Gastrocnemius medialis (tissue), 4 donors: Measurements from ENCODE around the gene RFC4. TPM values are rescaled to one million over a fixed set of nuclear protein-coding genes. Genes with fewer than 3 reads are reported as not detected.
A peak's percentile ranks its signal among the peaks of the same experiment; 100 is the strongest.
"Not testable (repeated sequence)": the region's sequence is repeated elsewhere in the genome, so short reads cannot be mapped to it uniquely, and the experiment has no call there.

Experiments used
- ATAC-seq, 2 donors: fragments of 150-250 bp; one replicate each; pipeline ENCODE4 v1.9.1; 2016
- DNase-seq, 2 donors: peaks; one replicate each; pipeline ENCODE4 v3.0.0-alpha.2; 2019
- H3K27ac ChIP-seq, 4 donors: fragments of 200-600 bp; sonication (generic); 1 replicate in 1 of 4; 2 replicates in 3 of 4; pipeline ENCODE4 v1.5.1; 2016 to 2018; ENCODE audit warnings: mild to moderate bottlenecking in 2 of 4, moderate library complexity in 1 of 4
- H3K27me3 ChIP-seq, 3 donors: fragments of 200-600 bp; sonication (generic) in 2 of 3; 1 replicate in 1 of 3; 2 replicates in 2 of 3; pipeline versions ENCODE4 v1.5.1 to v1.6.0; 2016 to 2019; ENCODE audit warnings: mild to moderate bottlenecking in 1 of 3, moderate library complexity in 1 of 3
- H3K36me3 ChIP-seq, 2 donors: fragments of 200-600 bp; sonication (generic) in 1 of 2; one replicate each; pipeline ENCODE4 v1.5.1; 2017 to 2018
- H3K4me1 ChIP-seq, 2 donors: fragments of 200-600 bp; sonication (generic) in 1 of 2; one replicate each; pipeline ENCODE4 v1.5.1; 2016 to 2017; ENCODE audit warnings: mild to moderate bottlenecking in 2 of 2
- H3K4me3 ChIP-seq, 4 donors: fragments of 200-600 bp; sonication (generic) in 3 of 4; 1 replicate in 1 of 4; 2 replicates in 3 of 4; pipeline ENCODE4 v1.5.1; 2016 to 2019; ENCODE audit warnings: mild to moderate bottlenecking in 2 of 4
- H3K9me3 ChIP-seq, 3 donors: fragments of 200-600 bp; sonication (generic) in 2 of 3; 1 replicate in 1 of 3; 2 replicates in 2 of 3; pipeline ENCODE4 v1.5.1; 2016 to 2019
- POLR2A ChIP-seq, 2 donors: fragments of 450-650 bp; IDR thresholded peaks; one replicate each; pipeline ENCODE4 v1.6.1; 2017; ENCODE audit warnings: antibody characterized with exemption in 2 of 2, mild to moderate bottlenecking in 2 of 2, moderate library complexity in 2 of 2
- in situ Hi-C, 4 donors: fragments of 200-750 bp; cut with MboI; loops; one replicate each; pipeline versions ENCODE4 v1.15.0 to v1.8.0; 2017; ENCODE audit warnings: low sequenced_read_pairs in 4 of 4
- intact Hi-C: fragments of 100-400 bp; cut with DNase I; formaldehyde crosslinking; loops from one replicate; pipeline ENCODE4 v1.15.1; 2023; ENCODE audit warnings: low total_unique reads
- total RNA-seq, 4 donors: library from RNA; depleted of rRNA; stranded (reverse); fragments of >200 nt; gene quantifications; one replicate each; pipeline versions ENCODE4 v1.1.0 to v1.2.3, GENCODE V29; 2016
- TF ChIP-seq, protein P1 (sequence below), 5 experiments: fragments of 450-650 bp in 3 of 5; fragments of 200-600 bp in 2 of 5; sonication (generic) in 2 of 5; IDR thresholded peaks in 4 of 5; conservative IDR thresholded peaks in 1 of 5; 1 replicate in 4 of 5; 2 replicates in 1 of 5; pipeline ENCODE4 v1.5.1; 2016 to 2019; ENCODE audit warnings: antibody characterized with exemption in 5 of 5, mild to moderate bottlenecking in 3 of 5, moderate library complexity in 3 of 5

The RFC4 gene, protein sequence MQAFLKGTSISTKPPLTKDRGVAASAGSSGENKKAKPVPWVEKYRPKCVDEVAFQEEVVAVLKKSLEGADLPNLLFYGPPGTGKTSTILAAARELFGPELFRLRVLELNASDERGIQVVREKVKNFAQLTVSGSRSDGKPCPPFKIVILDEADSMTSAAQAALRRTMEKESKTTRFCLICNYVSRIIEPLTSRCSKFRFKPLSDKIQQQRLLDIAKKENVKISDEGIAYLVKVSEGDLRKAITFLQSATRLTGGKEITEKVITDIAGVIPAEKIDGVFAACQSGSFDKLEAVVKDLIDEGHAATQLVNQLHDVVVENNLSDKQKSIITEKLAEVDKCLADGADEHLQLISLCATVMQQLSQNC
- 10 to 100 TPM in 1 of 4 donors, 1 to 10 TPM in 3; 4.5 to 15.1 (median 7.3) TPM for total RNA-seq

DNA sequence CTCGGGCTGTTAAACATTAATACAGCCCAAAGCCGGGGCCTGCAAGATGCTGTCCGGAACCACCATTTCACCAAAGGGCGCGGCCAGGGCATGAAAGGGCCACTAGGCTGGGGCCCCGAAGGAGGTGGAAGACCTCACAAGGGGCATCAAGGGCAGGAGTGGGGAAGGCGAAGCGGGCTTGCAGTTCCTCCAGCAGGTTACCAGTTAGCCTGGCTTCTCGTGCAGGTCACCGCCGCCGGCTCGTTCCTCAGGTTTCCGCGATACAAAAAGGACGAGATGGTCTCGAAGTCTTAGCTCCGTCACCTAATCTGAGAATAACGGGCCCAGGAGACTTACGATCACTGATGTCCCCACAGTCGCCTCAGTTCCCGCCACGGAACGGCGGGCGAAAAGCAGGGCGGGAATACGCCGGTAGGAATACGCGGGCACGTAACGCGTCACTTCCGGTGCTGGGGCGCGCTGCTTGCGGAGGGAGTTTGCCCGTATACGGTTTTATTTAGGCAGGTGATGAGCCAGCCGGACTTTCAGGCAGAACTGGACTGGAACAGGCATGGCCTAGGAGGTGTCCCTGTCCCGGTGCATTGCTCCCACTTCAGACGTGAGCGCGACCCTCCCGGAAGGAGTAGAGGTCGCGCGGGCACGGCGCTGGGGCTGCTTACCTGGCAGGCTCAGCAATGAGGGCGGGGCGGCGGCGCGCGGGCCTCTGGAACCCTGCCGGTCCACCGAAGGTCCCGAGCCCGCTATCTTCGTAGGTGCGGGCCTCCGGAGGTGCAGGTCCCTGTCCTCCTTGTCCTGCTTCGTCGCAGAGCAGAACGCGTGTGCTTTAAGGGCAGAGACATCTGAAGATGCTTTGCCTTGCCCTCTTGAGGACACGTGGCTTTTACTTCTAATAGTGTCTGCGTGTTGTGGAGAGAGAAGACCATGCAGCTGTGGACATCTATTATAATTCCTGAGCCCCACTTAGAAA is at the start of gene RFC4:
TSS of gene RFC4 (minus strand) at position 394 of the 967 bp plus-strand sequence. CDS start 1,769 bp downstream, outside the sequence.
- Histone ChIP-seq H3K4me3 (peak within 1 kb of the TSS; percentile 84 to 97 (median 89)), H3K9me3 (no peaks in the 10 kb centered on the region), H3K36me3 (no peaks in the 10 kb centered on the region), H3K4me1 (peaks cover 11 to 12% of the 10 kb centered on the region in 2 donors), H3K27me3 (no peaks in the 10 kb centered on the region), H3K27ac (peak within 1 kb of the TSS; percentile 85 to 92 (median 88))
- intact Hi-C loops (loop anchor here (1.0 to 5.0 kb wide), 3 partner anchors 21 to 239 kb away; partner anchors contain the start of genes EIF4A2 and TBCCD1), in situ Hi-C loops (no loop called here)
- ATAC-seq: peak; percentile 95 to 98
- peak; percentile 12 to 38 for TF ChIP-seq POLR2A (IDR thresholded peaks at IDR 0.05)
- TF ChIP-seq, protein P1, sequence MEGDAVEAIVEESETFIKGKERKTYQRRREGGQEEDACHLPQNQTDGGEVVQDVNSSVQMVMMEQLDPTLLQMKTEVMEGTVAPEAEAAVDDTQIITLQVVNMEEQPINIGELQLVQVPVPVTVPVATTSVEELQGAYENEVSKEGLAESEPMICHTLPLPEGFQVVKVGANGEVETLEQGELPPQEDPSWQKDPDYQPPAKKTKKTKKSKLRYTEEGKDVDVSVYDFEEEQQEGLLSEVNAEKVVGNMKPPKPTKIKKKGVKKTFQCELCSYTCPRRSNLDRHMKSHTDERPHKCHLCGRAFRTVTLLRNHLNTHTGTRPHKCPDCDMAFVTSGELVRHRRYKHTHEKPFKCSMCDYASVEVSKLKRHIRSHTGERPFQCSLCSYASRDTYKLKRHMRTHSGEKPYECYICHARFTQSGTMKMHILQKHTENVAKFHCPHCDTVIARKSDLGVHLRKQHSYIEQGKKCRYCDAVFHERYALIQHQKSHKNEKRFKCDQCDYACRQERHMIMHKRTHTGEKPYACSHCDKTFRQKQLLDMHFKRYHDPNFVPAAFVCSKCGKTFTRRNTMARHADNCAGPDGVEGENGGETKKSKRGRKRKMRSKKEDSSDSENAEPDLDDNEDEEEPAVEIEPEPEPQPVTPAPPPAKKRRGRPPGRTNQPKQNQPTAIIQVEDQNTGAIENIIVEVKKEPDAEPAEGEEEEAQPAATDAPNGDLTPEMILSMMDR (IDR thresholded peaks at IDR 0.05 in 4 of 5, conservative IDR thresholded peaks at IDR 0.05 in 1 of 5): no peak
- peak; percentile 70 to 71 for DNase-seq

- ATAC-seq (no peak), DNase-seq (no peak)
- Histone ChIP-seq H3K4me1 (no peaks in the 10 kb centered on the region), H3K27me3 (no peaks in the 10 kb centered on the region), H3K9me3 (no peaks in the 10 kb centered on the region), H3K4me3 (no peak overlapping the region), H3K27ac (no peak overlapping the region), H3K36me3 (no peaks in the 10 kb centered on the region)
- in situ Hi-C loops: no loop called here
- intact Hi-C loops: loop anchor here (10.0 kb wide), 1 partner anchor 210 kb away; no protein-coding TSS in a partner anchor
- TF ChIP-seq, protein P1 (IDR thresholded peaks at IDR 0.05 in 4 of 5, conservative IDR thresholded peaks at IDR 0.05 in 1 of 5): no peak
- TF ChIP-seq POLR2A (IDR thresholded peaks at IDR 0.05): no peak
These were observed 48.7 kb upstream of the RFC4 start for GRCh38 chr3:186854954-186855353.

DNA sequence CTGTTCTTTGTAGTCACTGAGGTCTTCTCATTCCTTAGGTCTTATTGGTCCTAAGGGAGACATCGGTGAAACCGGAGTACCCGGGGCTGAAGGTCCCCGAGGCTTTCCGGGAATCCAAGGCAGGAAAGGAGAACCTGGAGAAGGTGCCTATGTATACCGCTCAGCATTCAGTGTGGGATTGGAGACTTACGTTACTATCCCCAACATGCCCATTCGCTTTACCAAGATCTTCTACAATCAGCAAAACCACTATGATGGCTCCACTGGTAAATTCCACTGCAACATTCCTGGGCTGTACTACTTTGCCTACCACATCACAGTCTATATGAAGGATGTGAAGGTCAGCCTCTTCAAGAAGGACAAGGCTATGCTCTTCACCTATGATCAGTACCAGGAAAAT is 47.9 kb upstream of the RFC4 start:
- no peak for ATAC-seq
- Histone ChIP-seq H3K9me3 (no peaks in the 10 kb centered on the region), H3K27me3 (no peaks in the 10 kb centered on the region), H3K4me3 (no peak overlapping the region), H3K36me3 (no peaks in the 10 kb centered on the region), H3K27ac (no peak overlapping the region), H3K4me1 (no peaks in the 10 kb centered on the region)
- intact Hi-C loops (loop anchor here (10.0 kb wide), 1 partner anchor 211 kb away; no protein-coding TSS in a partner anchor), in situ Hi-C loops (no loop called here)
- TF ChIP-seq POLR2A (IDR thresholded peaks at IDR 0.05): no peak
- TF ChIP-seq, protein P1 (IDR thresholded peaks at IDR 0.05 in 4 of 5, conservative IDR thresholded peaks at IDR 0.05 in 1 of 5): no peak
- no peak for DNase-seq

DNA sequence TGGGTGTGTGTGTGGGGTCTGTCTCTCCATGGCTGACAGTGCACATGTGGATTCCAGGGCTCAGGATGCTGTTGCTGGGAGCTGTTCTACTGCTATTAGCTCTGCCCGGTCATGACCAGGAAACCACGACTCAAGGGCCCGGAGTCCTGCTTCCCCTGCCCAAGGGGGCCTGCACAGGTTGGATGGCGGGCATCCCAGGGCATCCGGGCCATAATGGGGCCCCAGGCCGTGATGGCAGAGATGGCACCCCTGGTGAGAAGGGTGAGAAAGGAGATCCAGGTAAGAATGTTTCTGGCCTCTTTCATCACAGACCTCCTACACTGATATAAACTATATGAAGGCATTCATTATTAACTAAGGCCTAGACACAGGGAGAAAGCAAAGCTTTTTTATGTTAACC is 46.7 kb upstream of the RFC4 start:
- H3K27me3 ChIP-seq: no peaks in the 10 kb centered on the region
- no peaks in the 10 kb centered on the region for H3K36me3 ChIP-seq
- no peaks in the 10 kb centered on the region for H3K4me1 ChIP-seq
- H3K4me3 ChIP-seq: no peak overlapping the region
- no peak for TF ChIP-seq POLR2A (IDR thresholded peaks at IDR 0.05)
- TF ChIP-seq, protein P1 (IDR thresholded peaks at IDR 0.05 in 4 of 5, conservative IDR thresholded peaks at IDR 0.05 in 1 of 5): no peak
- intact Hi-C loops: loop anchor here (10.0 kb wide), 1 partner anchor 212 kb away; no protein-coding TSS in a partner anchor
- ATAC-seq (no peak), DNase-seq (no peak)
- no peaks in the 10 kb centered on the region for H3K9me3 ChIP-seq
- in situ Hi-C loops: no loop called here
- H3K27ac ChIP-seq: no peak overlapping the region

- ATAC-seq, H3K36me3 ChIP-seq, H3K4me3 ChIP-seq, H3K27ac ChIP-seq, DNase-seq, H3K9me3 ChIP-seq, in situ Hi-C loops, H3K27me3 ChIP-seq, H3K4me1 ChIP-seq: not testable (repeated sequence)
- intact Hi-C loops: loop anchor here (10.0 kb wide), 1 partner anchor 213 kb away; no protein-coding TSS in a partner anchor
These were observed 45.6 kb upstream of the RFC4 start for GRCh38 chr3:186851835-186852234.
